Stimulated activated CD8-positive, alpha-beta memory T cell treated with anti-CD3 and anti-CD28 coated beads, Interleukin-12 subunit alpha, Interleukin-12 subunit beta, amount 100 ng/mL, for 1 hour (primary cell): ENCODE results near the gene WFIKKN2.
"Not testable (repeated sequence)": the region's sequence is repeated elsewhere in the genome, so short reads cannot be mapped to it uniquely, and the experiment has no call there.

Experiments used
- DNase-seq: peaks from one replicate; pipeline ENCODE4 v3.0.0-alpha.2; 2020; ENCODE audit warnings: low read depth

Gene WFIKKN2

DNA sequence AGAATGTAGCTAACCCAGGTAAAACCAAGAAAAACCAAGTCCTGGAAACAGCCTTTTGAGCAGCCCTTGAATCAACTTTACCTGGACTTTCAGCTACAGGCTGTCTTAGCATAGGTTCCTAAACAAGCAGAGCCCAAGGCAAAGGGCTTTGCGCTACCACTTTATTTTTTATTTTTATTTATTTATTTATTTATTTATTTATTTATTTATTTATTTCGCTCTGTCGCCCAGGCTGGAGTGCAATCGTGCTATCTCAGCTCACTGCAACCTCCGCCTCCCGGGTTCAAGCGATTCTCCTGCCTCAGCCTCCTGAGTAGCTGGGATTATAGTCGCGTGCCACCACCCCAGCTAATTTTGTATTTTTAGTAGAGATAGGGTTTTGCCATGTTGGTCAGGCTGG lies 41.7 kb downstream of the WFIKKN2 start:
- not testable (repeated sequence) for DNase-seq

GRCh38 chr17:50877838-50878237 lies 42.5 kb downstream of the WFIKKN2 start:
- no peak for DNase-seq

- DNase-seq: no peak
These were observed 43.7 kb downstream of the WFIKKN2 start for GRCh38 chr17:50879086-50879485.

GRCh38 chr17:50881182-50881581 lies 45.8 kb downstream of the WFIKKN2 start:
- no peak for DNase-seq

- no peak for DNase-seq
These were observed 47.5 kb downstream of the WFIKKN2 start for GRCh38 chr17:50882851-50883250.

- no peak for DNase-seq
These were observed 48.6 kb downstream of the WFIKKN2 start for GRCh38 chr17:50883850-50884438.

DNA sequence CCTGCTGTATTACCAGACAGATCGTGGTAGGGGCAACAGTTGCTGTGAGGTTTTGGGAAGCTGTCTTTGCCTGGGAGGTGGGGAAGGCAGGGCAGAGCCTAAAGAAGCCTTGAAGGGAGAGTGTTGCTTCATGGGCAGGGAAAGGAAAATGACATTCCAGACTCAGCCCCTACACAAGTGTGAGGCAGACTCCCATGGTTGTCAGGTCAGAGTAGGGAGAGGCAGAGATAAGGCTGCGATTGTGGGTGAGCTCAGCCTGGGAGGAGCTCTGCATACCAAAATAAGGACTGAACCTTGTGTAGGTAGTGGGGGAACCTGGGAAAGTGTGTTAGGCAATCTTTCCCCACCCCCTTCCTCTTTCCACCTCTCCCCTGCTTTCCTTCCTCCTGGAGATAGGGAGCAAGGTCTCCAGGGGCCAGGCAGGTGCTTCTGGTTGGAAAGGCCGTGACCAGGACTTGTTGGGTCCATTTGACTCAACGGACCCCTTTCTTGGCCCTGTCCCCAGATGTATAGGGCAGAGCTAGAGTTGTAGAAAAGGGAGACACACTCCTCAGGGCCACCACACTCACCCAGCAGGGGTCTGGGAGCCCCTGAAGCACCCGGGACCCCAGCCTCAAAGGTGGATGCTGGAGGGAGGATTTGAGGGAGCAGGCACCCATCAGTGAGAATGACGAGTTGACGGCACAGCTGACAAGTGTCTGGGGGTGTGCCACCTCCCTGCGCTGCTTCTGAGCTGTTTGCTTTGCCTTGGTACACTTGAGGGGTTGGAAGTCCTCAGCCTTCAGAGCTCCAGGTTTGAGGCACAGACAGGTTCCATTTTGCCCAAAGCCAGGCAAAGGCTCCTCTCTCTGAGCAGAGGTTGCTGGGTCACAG lies 49.3 kb downstream of the WFIKKN2 start:
- DNase-seq: no peak

DNA sequence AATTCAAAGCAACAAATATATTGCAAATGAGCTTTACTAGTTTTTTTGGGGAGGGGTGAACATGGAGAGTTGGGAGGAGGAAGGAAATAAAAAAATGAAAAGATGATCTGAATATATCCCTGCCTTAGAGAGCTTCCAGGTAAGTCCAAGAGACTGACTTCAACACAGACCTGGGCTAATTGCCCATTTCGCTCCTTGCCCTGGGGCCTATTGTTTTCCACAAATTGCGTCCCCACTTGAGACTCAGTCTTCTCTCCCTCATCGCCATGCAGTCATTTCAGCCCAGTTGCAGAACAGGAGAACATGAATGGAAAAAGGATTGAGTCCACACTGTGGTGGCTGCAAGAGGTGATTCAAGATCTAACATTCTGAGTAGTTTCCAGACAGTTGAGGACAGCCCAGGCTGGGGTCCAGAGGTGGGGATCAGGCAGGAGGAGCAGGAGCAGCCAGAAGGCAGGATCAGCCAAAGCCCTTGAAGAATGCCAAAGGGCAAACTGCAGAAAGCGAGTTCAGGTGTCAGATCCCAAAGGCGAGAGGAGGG lies 52.4 kb downstream of the WFIKKN2 start:
- DNase-seq: no peak

DNA sequence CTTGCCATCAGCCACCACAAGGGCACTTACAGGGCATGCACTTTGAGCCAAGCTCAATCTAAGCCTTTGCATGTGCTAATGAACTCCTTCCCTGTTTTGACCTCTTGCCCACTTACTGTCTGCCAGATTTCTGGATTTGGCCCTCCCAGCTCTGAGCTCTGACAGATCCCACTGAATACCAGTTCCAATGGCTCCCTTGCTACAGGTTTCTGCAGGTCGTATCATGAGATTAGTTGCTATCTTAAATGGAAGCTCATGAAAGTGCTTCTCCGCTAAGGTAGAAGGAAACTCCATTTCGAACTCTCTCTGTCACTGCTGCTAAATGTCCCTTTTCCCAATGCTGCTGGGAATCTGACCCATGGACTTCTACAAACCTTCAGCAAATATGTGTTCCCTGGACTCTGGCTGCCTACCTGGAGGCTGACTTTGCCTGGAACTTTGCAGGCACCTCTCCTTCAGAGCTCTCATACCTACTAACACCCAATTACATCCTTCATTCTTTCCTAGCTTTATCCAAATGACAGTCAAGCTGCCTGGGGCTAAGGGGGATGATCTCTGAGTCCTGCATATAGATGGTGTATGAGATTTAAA lies 54.2 kb downstream of the WFIKKN2 start:
- no peak for DNase-seq

DNA sequence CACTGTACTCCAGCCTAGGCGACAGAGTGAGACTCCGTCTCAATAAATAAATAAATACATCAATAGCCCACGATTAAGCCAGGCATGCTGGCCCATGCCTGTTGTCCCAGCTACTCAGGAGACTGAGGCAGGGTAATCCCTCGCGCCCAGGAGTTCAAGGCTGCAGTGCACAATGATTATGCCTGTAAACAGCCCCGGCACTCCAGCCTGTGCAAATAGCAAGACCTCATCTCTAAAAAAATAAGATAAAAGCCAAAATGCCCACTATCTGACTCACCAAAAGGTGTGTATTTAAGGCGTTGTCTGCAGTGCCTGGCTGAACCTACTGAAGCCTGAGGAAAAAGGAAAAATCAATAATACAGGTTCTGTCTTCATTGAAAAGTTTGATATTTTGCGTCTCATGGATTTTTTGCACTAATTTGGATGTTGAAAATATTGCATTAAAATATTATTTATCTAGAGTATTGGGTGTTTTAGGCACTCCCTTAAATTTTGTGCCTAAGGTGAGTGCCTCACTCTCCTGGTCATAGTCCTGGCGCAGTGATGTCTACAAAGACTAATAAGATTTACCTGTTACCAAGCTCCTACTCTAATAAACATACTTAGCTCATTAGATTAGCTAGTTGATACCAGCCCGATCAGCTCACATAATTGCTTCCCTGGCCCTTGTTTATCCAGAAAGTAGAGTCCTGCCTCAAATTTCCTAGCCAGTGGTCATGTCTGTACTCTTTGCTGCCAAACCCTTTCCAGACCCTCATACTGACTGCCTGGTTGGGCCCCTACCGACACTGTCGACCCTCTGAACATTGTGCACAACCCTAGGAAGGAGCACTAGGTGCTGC lies 55.5 kb downstream of the WFIKKN2 start:
- DNase-seq: no peak

GRCh38 chr17:50891577-50891989 lies 56.2 kb downstream of the WFIKKN2 start:
- no peak for DNase-seq
